Measurements from ENCODE around the gene TIMM10B. TPM values are rescaled to one million over a fixed set of nuclear protein-coding genes. Genes with fewer than 3 reads are reported as not detected.

The TIMM10B gene
- total and polyA plus RNA-seq, 9 of the 15 experiments (the other 6 are each of a cell fraction or from before 2014, with no cell fraction given) = 43.2 to 163 (median 57.0) TPM

- TF ChIP-seq RAD21 (CRISPR knock-in tag; conservative IDR thresholded peaks at IDR 0.05 in 1 of 2, IDR thresholded peaks at IDR 0.05 in 1 of 2) (no peak), ELF4 (CRISPR knock-in tag; IDR thresholded peaks at IDR 0.05) (no peak), SIN3A (IDR thresholded peaks at IDR 0.05; ENCODE audit: borderline replicate concordance in 2 of 2, control insufficient read depth in 1 of 2, low read depth in 2 of 2, low read length in 2 of 2) (peak; percentile 39 to 79; a peak in 1 of 4 replicates), ZNF140 (CRISPR knock-in tag; IDR thresholded peaks at IDR 0.05) (no peak), PCBP1 (IDR thresholded peaks at IDR 0.05; ENCODE audit: low read depth, low read length, poor library complexity, severe bottlenecking) (peak; percentile 40), HNRNPL (IDR thresholded peaks at IDR 0.05; ENCODE audit: low read depth, low read length) (no peak), EGR1 (conservative IDR thresholded peaks at IDR 0.05) (0 out of 2 replicates have a peak, but pooled peaks have one; percentile 14), DLX4 (CRISPR knock-in tag; IDR thresholded peaks at IDR 0.05) (no peak), ZNF143 (CRISPR knock-in tag; IDR thresholded peaks at IDR 0.05) (no peak), BDP1 (IDR thresholded peaks at IDR 0.05; ENCODE audit: insufficient read depth, insufficient read length) (no peak), ZNF134 (CRISPR knock-in tag; conservative IDR thresholded peaks at IDR 0.05) (no peak), ZNF75A (CRISPR knock-in tag; IDR thresholded peaks at IDR 0.05) (no peak), ADNP (tag; IDR thresholded peaks at IDR 0.05) (no peak), ATF7 (IDR thresholded peaks at IDR 0.05) (peak; percentile 95), YBX1 (IDR thresholded peaks at IDR 0.05) (no peak), PHF21A (IDR thresholded peaks at IDR 0.05; ENCODE audit: borderline replicate concordance, low read depth) (no peak), ZSCAN32 (CRISPR knock-in tag; IDR thresholded peaks at IDR 0.05) (no peak), MCM5 (IDR thresholded peaks at IDR 0.05; ENCODE audit: low read depth) (no peak), CXXC5 (CRISPR knock-in tag; IDR thresholded peaks at IDR 0.05) (peak; percentile 93), TEAD2 (tag; IDR thresholded peaks at IDR 0.05) (no peak), RNF2 (IDR thresholded peaks at IDR 0.05) (no peak), ZNF583 (CRISPR knock-in tag; IDR thresholded peaks at IDR 0.05) (no peak), RBM14 (IDR thresholded peaks at IDR 0.05; ENCODE audit: borderline replicate concordance, insufficient read depth, low read depth, low read length) (no peak)
- TF ChIP-seq, protein P1, sequence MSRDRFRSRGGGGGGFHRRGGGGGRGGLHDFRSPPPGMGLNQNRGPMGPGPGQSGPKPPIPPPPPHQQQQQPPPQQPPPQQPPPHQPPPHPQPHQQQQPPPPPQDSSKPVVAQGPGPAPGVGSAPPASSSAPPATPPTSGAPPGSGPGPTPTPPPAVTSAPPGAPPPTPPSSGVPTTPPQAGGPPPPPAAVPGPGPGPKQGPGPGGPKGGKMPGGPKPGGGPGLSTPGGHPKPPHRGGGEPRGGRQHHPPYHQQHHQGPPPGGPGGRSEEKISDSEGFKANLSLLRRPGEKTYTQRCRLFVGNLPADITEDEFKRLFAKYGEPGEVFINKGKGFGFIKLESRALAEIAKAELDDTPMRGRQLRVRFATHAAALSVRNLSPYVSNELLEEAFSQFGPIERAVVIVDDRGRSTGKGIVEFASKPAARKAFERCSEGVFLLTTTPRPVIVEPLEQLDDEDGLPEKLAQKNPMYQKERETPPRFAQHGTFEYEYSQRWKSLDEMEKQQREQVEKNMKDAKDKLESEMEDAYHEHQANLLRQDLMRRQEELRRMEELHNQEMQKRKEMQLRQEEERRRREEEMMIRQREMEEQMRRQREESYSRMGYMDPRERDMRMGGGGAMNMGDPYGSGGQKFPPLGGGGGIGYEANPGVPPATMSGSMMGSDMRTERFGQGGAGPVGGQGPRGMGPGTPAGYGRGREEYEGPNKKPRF (IDR thresholded peaks at IDR 0.05; ENCODE audit: low read depth, low read length) = no peak
- TF ChIP-seq, protein P2, sequence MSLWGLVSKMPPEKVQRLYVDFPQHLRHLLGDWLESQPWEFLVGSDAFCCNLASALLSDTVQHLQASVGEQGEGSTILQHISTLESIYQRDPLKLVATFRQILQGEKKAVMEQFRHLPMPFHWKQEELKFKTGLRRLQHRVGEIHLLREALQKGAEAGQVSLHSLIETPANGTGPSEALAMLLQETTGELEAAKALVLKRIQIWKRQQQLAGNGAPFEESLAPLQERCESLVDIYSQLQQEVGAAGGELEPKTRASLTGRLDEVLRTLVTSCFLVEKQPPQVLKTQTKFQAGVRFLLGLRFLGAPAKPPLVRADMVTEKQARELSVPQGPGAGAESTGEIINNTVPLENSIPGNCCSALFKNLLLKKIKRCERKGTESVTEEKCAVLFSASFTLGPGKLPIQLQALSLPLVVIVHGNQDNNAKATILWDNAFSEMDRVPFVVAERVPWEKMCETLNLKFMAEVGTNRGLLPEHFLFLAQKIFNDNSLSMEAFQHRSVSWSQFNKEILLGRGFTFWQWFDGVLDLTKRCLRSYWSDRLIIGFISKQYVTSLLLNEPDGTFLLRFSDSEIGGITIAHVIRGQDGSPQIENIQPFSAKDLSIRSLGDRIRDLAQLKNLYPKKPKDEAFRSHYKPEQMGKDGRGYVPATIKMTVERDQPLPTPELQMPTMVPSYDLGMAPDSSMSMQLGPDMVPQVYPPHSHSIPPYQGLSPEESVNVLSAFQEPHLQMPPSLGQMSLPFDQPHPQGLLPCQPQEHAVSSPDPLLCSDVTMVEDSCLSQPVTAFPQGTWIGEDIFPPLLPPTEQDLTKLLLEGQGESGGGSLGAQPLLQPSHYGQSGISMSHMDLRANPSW (CRISPR knock-in tag; IDR thresholded peaks at IDR 0.05) = no peak
Observed at GRCh38 chr11:6481012-6481923, at the start of gene TIMM10B, which contains the start of gene ARFIP2 (continued).
